ENCODE results near the gene CNTNAP2. TPM values are rescaled to one million over a fixed set of nuclear protein-coding genes. Genes with fewer than 3 reads are reported as not detected.
"Not testable (repeated sequence)": the region's sequence is repeated elsewhere in the genome, so short reads cannot be mapped to it uniquely, and the experiment has no call there.

Gene CNTNAP2
- total and polyA plus RNA-seq, 7 donors, result 0.60 to 2.4 (median 1.7) TPM

DNA sequence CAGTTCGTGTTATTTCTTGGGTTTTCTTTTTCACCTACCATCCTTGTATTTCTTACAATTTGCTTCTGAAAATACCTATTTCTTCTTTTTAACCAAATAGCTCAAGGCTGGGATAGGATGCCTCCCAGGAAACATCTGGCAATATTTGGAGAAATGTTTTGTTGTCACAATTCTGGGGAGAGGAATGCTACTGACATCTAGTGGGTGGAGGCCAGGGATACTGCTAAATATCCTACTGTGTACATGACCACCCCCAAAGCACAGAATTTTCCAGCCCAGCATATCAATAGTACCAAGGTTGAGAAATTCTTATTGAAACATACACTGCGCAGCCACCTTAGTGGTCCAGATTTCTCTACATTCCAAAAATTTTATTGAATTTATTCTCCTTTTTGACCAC lies 55.5 kb downstream of the CNTNAP2 start:
- H3K4me1 ChIP-seq, result no peaks in the 10 kb centered on the region
- intact Hi-C loops (cut with DNase I), result no loop called here
- WGBS, 2 donors, result 61 to 88% methylated on average over 2 of the region's 2 CpGs
- no peak for DNase-seq
- H3K9me3 ChIP-seq, result no peaks in the 10 kb centered on the region
- H3K4me3 ChIP-seq, result no peak overlapping the region
- no peak overlapping the region for H3K27ac ChIP-seq
- TF ChIP-seq CTCF (IDR thresholded peaks at IDR 0.05) (no peak), EP300 (IDR thresholded peaks at IDR 0.05) (no peak), POLR2AphosphoS5 (IDR thresholded peaks at IDR 0.05) (no peak), POLR2A (IDR thresholded peaks at IDR 0.05) (no peak)
- no peaks in the 10 kb centered on the region for H3K36me3 ChIP-seq
- H3K27me3 ChIP-seq, result no peaks in the 10 kb centered on the region

- intact Hi-C loops (cut with DNase I), result loop anchor here (2.0 kb wide), 1 partner anchor 13 kb away; no protein-coding TSS in a partner anchor
These were observed 59.1 kb downstream of the CNTNAP2 start for GRCh38 chr7:146175716-146176115.

GRCh38 chr7:146176860-146177259 lies 60.3 kb downstream of the CNTNAP2 start:
- WGBS, 2 donors, result 52 to 61% methylated on average over 1 of the region's 1 CpG
- no peaks in the 10 kb centered on the region for H3K4me1 ChIP-seq
- DNase-seq, result no peak
- intact Hi-C loops (cut with DNase I), result no loop called here
- no peaks in the 10 kb centered on the region for H3K36me3 ChIP-seq
- H3K4me3 ChIP-seq, result no peak overlapping the region
- no peaks in the 10 kb centered on the region for H3K9me3 ChIP-seq
- no peak overlapping the region for H3K27ac ChIP-seq
- no peaks in the 10 kb centered on the region for H3K27me3 ChIP-seq
- TF ChIP-seq POLR2AphosphoS5 (IDR thresholded peaks at IDR 0.05) (no peak), EP300 (IDR thresholded peaks at IDR 0.05) (no peak), POLR2A (IDR thresholded peaks at IDR 0.05) (no peak), CTCF (IDR thresholded peaks at IDR 0.05) (no peak)

More at GRCh38 chr7:146175716-146176115, 59.1 kb downstream of the CNTNAP2 start:
- TF ChIP-seq EP300 (IDR thresholded peaks at IDR 0.05) (no peak), POLR2AphosphoS5 (IDR thresholded peaks at IDR 0.05) (no peak), POLR2A (IDR thresholded peaks at IDR 0.05) (no peak), CTCF (IDR thresholded peaks at IDR 0.05) (no peak)
- Histone ChIP-seq H3K4me1 (no peaks in the 10 kb centered on the region), H3K4me3 (no peak overlapping the region), H3K9me3 (no peaks in the 10 kb centered on the region), H3K27me3 (no peaks in the 10 kb centered on the region), H3K27ac (no peak overlapping the region), H3K36me3 (no peaks in the 10 kb centered on the region)
- WGBS, 2 donors, result 77 to 78% methylated on average over 2 of the region's 2 CpGs
- no peak for DNase-seq

DNA sequence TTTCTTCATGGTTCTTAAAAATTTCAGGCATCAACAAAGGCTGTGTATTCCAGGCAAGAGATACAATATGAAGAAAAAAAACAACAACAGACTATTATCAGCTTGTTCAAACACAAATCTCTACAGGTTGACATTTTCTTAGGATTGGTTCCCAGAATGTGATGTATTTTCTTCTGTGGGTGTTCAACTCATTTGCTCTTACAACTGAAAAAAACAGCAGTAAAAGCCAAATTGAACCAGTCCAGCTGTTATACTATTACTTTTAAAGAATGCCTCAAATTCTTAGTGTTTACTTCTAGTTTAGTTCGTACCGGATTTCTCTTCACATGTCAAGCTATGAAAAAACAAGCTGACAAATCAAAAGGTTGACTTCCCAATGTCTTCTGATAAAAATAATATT lies 60.7 kb downstream of the CNTNAP2 start:
- 73 to 80% methylated on average over 2 of the region's 2 CpGs for WGBS, 2 donors
- no peaks in the 10 kb centered on the region for H3K9me3 ChIP-seq
- no peak for TF ChIP-seq POLR2AphosphoS5 (IDR thresholded peaks at IDR 0.05)
- no peak for TF ChIP-seq CTCF (IDR thresholded peaks at IDR 0.05)
- TF ChIP-seq POLR2A (IDR thresholded peaks at IDR 0.05), result no peak
- TF ChIP-seq EP300 (IDR thresholded peaks at IDR 0.05), result no peak
- H3K27me3 ChIP-seq, result no peaks in the 10 kb centered on the region
- DNase-seq, result no peak
- H3K4me1 ChIP-seq, result no peaks in the 10 kb centered on the region
- H3K36me3 ChIP-seq, result no peaks in the 10 kb centered on the region
- no peak overlapping the region for H3K27ac ChIP-seq
- intact Hi-C loops (cut with DNase I), result no loop called here
- no peak overlapping the region for H3K4me3 ChIP-seq

- intact Hi-C loops (cut with DNase I), result no loop called here
- H3K36me3 ChIP-seq, result no peaks in the 10 kb centered on the region
- TF ChIP-seq EP300 (IDR thresholded peaks at IDR 0.05), result no peak
- TF ChIP-seq POLR2AphosphoS5 (IDR thresholded peaks at IDR 0.05), result no peak
- TF ChIP-seq CTCF (IDR thresholded peaks at IDR 0.05), result no peak
- no peak for TF ChIP-seq POLR2A (IDR thresholded peaks at IDR 0.05)
- DNase-seq, result no peak
- H3K27me3 ChIP-seq, result no peaks in the 10 kb centered on the region
- WGBS, 2 donors, result 70 to 75% methylated on average over 2 of the region's 2 CpGs
- no peaks in the 10 kb centered on the region for H3K4me1 ChIP-seq
- H3K9me3 ChIP-seq, result no peaks in the 10 kb centered on the region
- no peak overlapping the region for H3K4me3 ChIP-seq
- no peak overlapping the region for H3K27ac ChIP-seq
These were observed 69.2 kb downstream of the CNTNAP2 start for GRCh38 chr7:146185844-146186243.

GRCh38 chr7:146191428-146191827 lies 74.8 kb downstream of the CNTNAP2 start:
- H3K9me3 ChIP-seq; DNase-seq; H3K27ac ChIP-seq; H3K4me1 ChIP-seq; H3K4me3 ChIP-seq; intact Hi-C loops (cut with DNase I); H3K27me3 ChIP-seq; H3K36me3 ChIP-seq: not testable (repeated sequence)
- WGBS, 2 donors, result 80 to 90% methylated on average over 9 of the region's 9 CpGs
